Measurements from ENCODE around the gene MEX3D. TPM values are rescaled to one million over a fixed set of nuclear protein-coding genes. Genes with fewer than 3 reads are reported as not detected.

MEX3D gene
- total RNA-seq, 1 donor from 2014 or later = 52.1 TPM

DNA sequence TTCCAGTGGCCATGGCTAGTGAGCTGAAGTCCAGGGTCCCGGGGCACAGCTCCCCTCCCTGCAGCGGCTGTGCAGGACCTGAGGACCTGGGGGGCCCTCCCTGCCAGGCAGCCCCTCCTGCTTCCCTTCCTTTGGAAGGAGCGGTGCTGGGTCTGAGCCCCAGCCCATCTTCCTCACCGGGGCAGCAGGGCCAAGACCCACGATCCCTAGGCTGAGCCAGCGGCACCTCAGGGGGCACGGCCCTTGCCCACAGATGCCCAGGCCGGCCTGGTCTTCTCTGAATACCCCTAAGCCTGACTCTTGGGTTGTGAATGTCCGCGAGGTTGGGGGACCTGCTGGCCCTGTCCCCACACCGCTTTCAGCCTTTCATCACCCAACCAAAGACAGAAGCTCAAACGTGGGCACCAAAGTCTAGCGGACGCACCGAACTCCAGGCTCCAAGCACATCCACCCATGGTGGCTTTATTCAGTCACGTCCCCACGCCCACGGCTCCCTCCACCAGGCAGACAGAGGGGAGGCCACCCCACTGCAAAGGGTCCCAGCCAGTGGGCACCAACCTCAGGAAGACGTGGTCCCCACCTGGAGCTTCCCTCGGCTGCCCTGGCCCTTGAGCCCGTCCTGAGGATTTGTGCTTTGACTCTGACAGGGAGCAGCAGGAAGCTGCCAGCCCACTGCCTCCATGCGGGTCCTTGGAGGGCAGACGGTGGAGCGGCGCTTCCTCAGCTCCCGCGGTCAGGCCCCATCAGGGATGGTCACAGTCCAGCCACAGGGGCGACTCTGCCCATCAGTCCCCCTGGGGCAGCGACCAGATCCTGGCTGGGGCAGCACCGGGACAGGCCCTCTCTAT, 8.3 kb upstream of the MEX3D start:
- no peaks in the 10 kb centered on the region for H3K79me2 ChIP-seq (ENCODE audit: insufficient read depth, low read length)
- Mint-ChIP-seq H3K36me3 (ENCODE audit: low read depth, unreplicated experiment) (peaks cover 8% of the 10 kb centered on the region), H3K4me3 (ENCODE audit: unreplicated experiment) (no peak overlapping the region), H3K27me3 (ENCODE audit: low read depth, unreplicated experiment) (no peaks in the 10 kb centered on the region), H3K4me1 (ENCODE audit: low read depth, unreplicated experiment) (no peaks in the 10 kb centered on the region), H3K27ac (ENCODE audit: unreplicated experiment) (no peak overlapping the region), H3K9me3 (ENCODE audit: unreplicated experiment) (no peaks in the 10 kb centered on the region)
- no peak overlapping the region for H2AFZ ChIP-seq (ENCODE audit: low read depth, low read length)
- H4K20me1 ChIP-seq (ENCODE audit: insufficient read depth, low read length) = peaks cover 11% of the 10 kb centered on the region
- H3K27me3 ChIP-seq (ENCODE audit: insufficient read depth, low read length) = no peaks in the 10 kb centered on the region
- H3K4me1 ChIP-seq (ENCODE audit: insufficient read depth, low read length) = no peaks in the 10 kb centered on the region
- H3K27ac ChIP-seq (ENCODE audit: low read depth, low read length) = no peak overlapping the region
- FAIRE-seq (no peak), DNase-seq (ENCODE audit: low read depth) (no peak)
- peaks cover 4% of the 10 kb centered on the region for H3K36me3 ChIP-seq (ENCODE audit: insufficient read depth, low read length)
- H3K9me3 ChIP-seq (ENCODE audit: insufficient read depth, low read depth, low read length) = no peaks in the 10 kb centered on the region
- TF ChIP-seq EZH2 (IDR thresholded peaks at IDR 0.05; ENCODE audit: insufficient read depth, low read length) = no peak
- TF ChIP-seq, protein P1, sequence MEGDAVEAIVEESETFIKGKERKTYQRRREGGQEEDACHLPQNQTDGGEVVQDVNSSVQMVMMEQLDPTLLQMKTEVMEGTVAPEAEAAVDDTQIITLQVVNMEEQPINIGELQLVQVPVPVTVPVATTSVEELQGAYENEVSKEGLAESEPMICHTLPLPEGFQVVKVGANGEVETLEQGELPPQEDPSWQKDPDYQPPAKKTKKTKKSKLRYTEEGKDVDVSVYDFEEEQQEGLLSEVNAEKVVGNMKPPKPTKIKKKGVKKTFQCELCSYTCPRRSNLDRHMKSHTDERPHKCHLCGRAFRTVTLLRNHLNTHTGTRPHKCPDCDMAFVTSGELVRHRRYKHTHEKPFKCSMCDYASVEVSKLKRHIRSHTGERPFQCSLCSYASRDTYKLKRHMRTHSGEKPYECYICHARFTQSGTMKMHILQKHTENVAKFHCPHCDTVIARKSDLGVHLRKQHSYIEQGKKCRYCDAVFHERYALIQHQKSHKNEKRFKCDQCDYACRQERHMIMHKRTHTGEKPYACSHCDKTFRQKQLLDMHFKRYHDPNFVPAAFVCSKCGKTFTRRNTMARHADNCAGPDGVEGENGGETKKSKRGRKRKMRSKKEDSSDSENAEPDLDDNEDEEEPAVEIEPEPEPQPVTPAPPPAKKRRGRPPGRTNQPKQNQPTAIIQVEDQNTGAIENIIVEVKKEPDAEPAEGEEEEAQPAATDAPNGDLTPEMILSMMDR (IDR thresholded peaks at IDR 0.05; ENCODE audit: insufficient read depth, low read depth, low read length) = no peak
- no peak overlapping the region for H3K4me3 ChIP-seq (ENCODE audit: insufficient read depth, low read depth, low read length)
- no peak overlapping the region for H3K4me2 ChIP-seq (ENCODE audit: low read length)
- no peak overlapping the region for H3K9ac ChIP-seq (ENCODE audit: low read length)

DNA sequence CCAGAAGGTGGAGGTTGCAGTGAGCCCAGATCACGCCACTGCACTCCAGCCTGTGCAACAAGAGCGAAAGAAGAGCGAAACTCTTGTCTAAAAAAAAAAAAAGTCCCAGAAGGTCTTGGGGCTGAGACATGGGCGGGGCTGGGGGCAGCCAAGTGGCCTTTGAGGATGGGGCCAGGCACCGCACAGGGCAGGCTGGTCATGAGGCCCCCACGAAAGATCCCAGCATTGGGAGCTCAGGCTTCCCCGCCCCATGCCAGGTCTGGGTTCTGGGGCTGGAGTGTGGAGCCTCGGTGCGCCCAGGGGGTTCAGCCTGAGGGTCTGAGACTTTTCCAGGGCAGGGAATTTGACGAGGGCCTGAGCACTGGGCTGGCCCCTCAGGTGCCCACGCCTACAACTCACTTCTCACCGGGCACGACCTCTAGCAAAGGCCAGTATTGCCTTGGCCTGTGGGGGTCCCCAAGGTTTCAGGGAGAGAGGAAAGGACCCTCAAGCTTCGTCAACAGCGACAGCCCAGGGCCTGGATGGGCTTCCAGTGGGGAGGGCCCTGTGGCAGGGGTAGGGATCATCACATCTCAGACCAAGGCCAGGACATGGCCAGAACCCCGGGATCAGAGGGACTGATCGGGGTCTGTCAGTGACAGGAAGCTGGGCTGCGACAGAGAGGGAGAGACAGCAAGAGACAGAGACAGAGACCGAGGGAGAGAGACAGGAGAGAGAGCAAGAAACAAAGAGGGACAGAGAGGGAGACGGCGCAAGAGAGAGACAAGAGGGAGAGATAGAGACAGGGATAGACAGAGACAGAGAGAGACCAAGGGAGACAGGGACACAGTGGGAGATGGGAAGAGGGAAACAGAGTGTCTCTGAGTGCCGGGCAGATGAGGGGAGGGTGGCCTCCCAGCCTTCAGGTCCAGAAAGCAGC, 7.5 kb upstream of the MEX3D start:
- H3K27ac Mint-ChIP-seq (ENCODE audit: unreplicated experiment) = no peak overlapping the region
- Histone ChIP-seq H3K27ac (ENCODE audit: low read depth, low read length) (no peak overlapping the region), H3K9me3 (ENCODE audit: insufficient read depth, low read depth, low read length) (no peaks in the 10 kb centered on the region), H2AFZ (ENCODE audit: low read depth, low read length) (no peak overlapping the region), H3K27me3 (ENCODE audit: insufficient read depth, low read length) (no peaks in the 10 kb centered on the region), H3K79me2 (ENCODE audit: insufficient read depth, low read length) (no peaks in the 10 kb centered on the region), H3K4me1 (ENCODE audit: insufficient read depth, low read length) (no peaks in the 10 kb centered on the region), H3K4me3 (ENCODE audit: insufficient read depth, low read depth, low read length) (no peak overlapping the region), H3K36me3 (ENCODE audit: insufficient read depth, low read length) (peaks cover under 1% of the 10 kb centered on the region), H3K9ac (ENCODE audit: low read length) (no peak overlapping the region), H4K20me1 (ENCODE audit: insufficient read depth, low read length) (peaks cover 11% of the 10 kb centered on the region), H3K4me2 (ENCODE audit: low read length) (no peak overlapping the region)
- H3K4me3 Mint-ChIP-seq (ENCODE audit: unreplicated experiment) = no peak overlapping the region
- H3K9me3 Mint-ChIP-seq (ENCODE audit: unreplicated experiment) = no peaks in the 10 kb centered on the region
- H3K4me1 Mint-ChIP-seq (ENCODE audit: low read depth, unreplicated experiment) = no peaks in the 10 kb centered on the region
- TF ChIP-seq, protein P1 (IDR thresholded peaks at IDR 0.05; ENCODE audit: insufficient read depth, low read depth, low read length) = no peak
- TF ChIP-seq EZH2 (IDR thresholded peaks at IDR 0.05; ENCODE audit: insufficient read depth, low read length) = no peak
- DNase-seq (ENCODE audit: low read depth) = no peak
- no peaks in the 10 kb centered on the region for H3K27me3 Mint-ChIP-seq (ENCODE audit: low read depth, unreplicated experiment)
- peaks cover 8% of the 10 kb centered on the region for H3K36me3 Mint-ChIP-seq (ENCODE audit: low read depth, unreplicated experiment)
- no peak for FAIRE-seq
